NCI-H2081 (cell line): Measurements from ENCODE around the gene CORO1C.

Experiments
- DNase-seq, 2 experiments: peaks; one replicate each; lab custom pipeline; 2025; lab: John Stamatoyannopoulos, UW

Gene CORO1C

DNA sequence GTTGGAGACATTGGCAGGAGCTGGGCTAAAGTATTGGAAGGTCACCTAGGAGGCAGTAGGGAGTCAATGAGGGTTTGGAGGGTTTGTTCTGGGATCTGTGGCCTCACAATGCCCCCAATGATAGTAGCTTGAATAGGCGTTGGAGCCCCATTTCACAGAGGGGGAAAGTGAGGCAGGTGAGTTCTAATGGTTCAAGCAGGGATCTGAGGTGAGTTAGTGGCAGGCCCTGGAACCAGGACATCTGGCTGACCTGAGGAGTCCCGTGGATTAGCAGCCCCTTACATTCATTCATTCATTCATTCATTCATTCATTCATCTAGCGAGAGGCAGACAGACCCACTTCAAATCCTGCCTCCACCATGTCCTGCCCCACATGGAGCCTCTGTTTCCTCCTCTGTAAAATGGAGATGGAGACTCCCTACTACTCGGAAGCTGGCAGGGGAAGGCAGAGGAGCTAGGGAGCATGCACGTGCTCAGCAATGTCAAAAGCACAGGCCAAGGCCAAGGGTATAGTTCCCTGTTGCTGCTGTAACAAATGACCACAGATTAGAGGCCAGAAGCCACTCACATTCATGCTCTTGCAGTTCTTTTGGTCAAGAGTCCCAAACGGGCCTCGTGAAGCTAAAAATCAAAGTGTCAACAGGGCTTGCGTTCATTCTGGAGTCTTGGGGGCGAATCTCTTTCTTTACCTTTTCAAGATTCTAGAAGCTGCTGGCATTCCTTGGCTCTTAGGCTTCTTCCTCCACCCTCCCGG lies 131.2 kb downstream of the CORO1C start:
- DNase-seq, result no peak

GRCh38 chr12:108599541-108599940 lies 131.8 kb downstream of the CORO1C start:
- DNase-seq, result no peak

DNA sequence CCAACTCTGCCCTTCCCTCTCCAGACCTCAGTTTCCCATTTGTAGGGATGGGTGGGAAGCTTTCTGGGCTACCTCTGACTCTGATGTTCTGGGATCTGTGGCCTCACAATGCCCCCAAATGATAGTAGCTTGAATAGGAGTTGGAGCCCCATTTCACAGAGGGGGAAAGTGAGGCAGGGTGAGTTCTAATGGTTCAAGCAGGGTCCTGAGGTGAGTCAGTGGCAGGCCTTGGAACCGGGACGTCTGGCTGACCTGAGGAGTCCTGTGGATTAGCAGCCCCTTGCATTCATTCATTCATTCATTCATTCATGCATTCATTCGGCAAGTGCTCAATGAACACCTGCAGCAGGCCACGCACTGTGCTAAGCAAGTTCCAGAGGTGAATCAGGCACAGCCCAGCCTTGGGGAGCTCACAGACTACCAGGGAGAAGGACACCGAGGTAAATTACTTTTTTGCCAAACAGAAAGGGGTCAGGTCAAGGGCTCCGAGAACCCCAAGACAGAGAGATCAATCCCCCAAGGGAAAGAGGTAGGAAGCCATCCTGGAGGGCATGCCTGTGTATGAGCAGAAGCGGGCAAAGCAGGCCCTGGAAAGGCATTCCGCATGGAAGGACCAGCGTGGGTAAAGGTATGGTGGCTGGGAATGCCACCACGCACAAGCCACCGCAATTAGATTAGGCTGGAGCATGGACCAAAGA lies 132.6 kb downstream of the CORO1C start:
- DNase-seq, result no peak

DNA sequence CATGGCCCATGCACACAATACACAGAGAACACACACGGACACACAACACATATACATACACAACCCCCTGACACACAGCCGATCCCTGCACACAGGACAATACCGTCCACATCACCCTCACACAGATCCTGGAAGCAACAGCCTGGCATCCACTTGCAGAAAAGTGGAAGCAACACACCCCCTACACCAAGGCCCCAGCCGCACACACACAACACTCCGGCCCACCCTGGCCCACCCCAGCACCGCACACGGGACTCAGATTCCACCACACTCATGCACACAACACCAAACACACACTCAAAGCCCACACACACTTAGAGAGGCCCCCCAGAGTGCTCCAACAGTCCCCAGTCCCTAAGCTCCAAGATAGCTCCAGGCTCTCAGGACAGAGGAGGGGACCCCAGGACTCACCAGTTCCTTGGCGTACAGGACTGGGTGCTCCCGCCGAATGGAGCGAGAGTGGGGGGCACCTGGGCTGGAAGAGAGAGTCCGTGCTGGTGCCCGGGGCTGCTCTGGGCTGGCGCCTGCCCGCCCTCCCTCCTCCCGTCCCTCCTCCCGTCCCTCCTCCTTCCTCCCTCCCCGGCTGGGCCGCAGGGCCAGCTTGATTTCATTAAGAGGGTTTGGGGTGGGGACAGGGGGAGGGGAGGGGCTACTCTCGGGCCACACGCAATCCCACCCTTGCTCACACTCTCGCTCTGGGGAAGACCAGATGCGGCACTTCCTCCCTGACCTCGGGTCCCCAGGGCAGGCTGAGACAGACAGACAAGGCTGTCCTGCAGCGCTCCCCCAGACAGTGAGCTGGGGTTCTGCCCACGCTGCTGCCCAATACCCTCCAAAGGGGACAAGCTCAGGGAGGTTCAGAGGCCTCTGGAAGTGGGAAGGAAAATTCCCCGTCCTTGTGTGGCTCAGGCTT lies 133.5 kb downstream of the CORO1C start, which contains the start of gene TMEM119:
Gene TMEM119, minus strand, starts transcription at position 526 of the 913 bp plus-strand sequence. CDS start 5,701 bp downstream, outside the sequence.
- no peak for DNase-seq

DNA sequence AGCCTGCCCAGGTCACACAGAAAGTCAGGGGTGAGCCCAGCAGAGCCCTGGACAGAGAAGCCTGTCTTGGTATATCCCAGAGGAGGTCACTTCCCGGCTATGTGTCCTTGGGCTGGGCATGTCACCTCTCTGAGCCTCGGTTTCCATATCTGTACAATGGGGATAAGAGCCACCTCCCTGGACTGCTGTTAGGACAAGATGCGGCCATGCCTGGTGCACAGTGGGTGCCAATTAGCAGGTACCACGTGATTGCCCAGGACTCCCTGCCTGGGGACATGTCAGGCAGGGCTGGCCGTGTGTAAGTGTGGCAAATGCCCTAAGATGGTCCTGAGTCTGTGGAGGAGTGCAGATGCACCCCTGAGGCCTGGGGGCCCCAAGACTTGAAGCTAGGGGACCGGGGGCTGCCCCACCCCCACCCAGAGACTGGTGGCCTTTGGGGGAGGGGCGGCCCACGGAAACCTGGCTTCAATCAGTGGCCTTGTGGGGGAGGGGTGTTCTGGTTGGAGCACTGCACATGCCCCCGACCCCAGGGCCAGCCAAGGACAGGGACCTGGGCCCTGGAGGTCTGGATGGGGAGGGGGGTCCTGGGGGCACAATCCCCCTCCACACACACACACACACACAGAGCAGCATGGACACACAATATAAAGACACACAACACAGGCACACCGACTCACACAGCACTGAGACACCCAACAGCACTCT lies 134.3 kb downstream of the CORO1C start:
- DNase-seq, result no peak

- no peak for DNase-seq
These were observed 135.3 kb downstream of the CORO1C start for GRCh38 chr12:108595711-108596647.
